ENCODE data around the gene CTSD. TPM values are rescaled to one million over a fixed set of nuclear protein-coding genes. Genes with fewer than 3 reads are reported as not detected.

The CTSD gene
- polyA plus RNA-seq, 1 experiment = 77.8 TPM

DNA sequence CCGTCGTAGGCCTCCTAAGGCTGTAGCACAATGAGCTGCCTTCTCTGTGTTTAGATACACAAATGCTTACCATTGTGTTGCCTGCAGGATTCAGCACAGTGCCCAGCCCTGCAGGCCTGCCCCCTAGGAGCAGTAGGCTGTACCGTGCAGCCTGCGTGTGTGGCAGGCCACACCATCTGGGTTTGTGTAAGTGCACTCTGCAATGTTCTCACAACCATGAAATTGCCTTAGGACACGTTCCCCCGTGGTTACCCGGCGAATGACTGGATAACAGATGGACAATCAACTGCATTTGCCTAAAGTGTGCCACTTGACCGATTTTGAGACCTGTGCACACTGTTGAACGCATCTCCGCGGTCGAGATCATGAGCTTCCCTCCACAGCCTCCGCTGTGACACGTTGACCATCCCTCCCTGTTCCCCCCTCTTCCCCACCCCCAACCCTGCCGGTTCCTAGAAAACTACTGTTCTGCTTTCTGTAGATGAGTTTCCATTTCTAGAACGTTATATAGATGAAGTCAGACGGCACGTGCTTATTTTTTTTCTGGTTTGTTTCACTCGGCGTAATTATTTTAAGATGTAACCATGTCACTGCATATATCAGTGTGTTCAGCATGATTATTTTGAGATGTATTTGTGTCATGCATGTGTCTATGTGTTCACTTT, 22.2 kb upstream of the CTSD start:
- POLR2A ChIA-PET = no interaction called here
- TF ChIP-seq, protein P1, sequence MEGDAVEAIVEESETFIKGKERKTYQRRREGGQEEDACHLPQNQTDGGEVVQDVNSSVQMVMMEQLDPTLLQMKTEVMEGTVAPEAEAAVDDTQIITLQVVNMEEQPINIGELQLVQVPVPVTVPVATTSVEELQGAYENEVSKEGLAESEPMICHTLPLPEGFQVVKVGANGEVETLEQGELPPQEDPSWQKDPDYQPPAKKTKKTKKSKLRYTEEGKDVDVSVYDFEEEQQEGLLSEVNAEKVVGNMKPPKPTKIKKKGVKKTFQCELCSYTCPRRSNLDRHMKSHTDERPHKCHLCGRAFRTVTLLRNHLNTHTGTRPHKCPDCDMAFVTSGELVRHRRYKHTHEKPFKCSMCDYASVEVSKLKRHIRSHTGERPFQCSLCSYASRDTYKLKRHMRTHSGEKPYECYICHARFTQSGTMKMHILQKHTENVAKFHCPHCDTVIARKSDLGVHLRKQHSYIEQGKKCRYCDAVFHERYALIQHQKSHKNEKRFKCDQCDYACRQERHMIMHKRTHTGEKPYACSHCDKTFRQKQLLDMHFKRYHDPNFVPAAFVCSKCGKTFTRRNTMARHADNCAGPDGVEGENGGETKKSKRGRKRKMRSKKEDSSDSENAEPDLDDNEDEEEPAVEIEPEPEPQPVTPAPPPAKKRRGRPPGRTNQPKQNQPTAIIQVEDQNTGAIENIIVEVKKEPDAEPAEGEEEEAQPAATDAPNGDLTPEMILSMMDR (IDR thresholded peaks at IDR 0.05; ENCODE audit: low read depth, low read length) = no peak
- Histone ChIP-seq H3K9me3 (ENCODE audit: control insufficient read depth, insufficient read depth, low read length) (no peaks in the 10 kb centered on the region; the same call in 1 of the 2 replicates), H3K27ac (ENCODE audit: low read depth, low read length) (no peak overlapping the region), H3K4me3 (ENCODE audit: low read depth, low read length) (no peak overlapping the region), H3K27me3 (ENCODE audit: control insufficient read depth, insufficient read depth, low read length) (peaks cover 18% of the 10 kb centered on the region)
- CTCF ChIA-PET = no interaction called here
- no peak for DNase-seq (ENCODE audit: low read depth, low spot score)

DNA sequence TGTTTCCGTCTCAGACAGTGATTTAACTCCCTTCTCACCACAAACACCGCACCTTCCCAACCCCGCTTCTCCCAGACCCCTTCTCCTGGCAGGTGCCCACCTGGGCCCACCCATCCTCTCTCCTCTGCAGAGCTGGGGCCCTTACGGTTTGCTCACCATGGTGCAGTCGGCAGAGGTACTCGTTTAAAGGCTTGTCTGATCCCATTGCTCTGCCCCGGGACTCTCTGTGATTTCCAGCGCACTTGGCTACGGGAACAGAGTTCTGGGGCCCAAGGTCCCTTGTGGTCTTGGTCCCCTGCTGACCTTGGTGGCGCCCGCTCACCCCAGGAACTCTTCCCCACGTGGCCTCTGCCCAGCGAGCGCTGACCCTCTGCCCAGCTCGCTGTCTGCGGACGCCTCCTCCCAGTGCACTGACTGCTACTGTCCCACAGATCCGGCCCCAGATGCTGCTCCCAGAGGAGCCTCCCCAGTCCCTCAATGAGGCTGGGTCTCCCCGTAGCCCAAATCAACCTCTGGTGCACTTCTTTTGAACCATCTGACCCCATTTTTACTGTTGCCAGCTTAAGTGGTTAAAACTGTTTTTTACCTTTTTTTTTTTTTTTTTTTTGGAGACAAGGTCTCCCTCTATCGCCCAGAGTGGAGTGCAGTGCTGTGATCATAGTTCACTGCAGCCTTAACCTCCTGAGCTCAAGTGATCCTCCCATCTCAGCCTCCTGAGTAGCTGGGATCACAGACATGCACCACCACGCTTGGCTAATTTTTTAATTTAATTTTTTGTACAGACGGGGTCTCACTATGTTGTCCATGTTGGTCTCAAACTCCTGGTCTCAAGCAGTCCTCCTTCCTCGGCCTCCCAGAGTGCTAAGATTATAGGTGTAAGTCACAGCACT, 21.3 kb upstream of the CTSD start:
- DNase-seq (ENCODE audit: low read depth, low spot score) = no peak
- Histone ChIP-seq H3K4me3 (ENCODE audit: low read depth, low read length) (no peak overlapping the region), H3K9me3 (ENCODE audit: control insufficient read depth, insufficient read depth, low read length) (no peaks in the 10 kb centered on the region; the same call in 1 of the 2 replicates), H3K27ac (ENCODE audit: low read depth, low read length) (no peak overlapping the region), H3K27me3 (ENCODE audit: control insufficient read depth, insufficient read depth, low read length) (peaks cover 18% of the 10 kb centered on the region)
- POLR2A ChIA-PET = no interaction called here
- CTCF ChIA-PET = no interaction called here
- TF ChIP-seq, protein P1 (IDR thresholded peaks at IDR 0.05; ENCODE audit: low read depth, low read length) = no peak

DNA sequence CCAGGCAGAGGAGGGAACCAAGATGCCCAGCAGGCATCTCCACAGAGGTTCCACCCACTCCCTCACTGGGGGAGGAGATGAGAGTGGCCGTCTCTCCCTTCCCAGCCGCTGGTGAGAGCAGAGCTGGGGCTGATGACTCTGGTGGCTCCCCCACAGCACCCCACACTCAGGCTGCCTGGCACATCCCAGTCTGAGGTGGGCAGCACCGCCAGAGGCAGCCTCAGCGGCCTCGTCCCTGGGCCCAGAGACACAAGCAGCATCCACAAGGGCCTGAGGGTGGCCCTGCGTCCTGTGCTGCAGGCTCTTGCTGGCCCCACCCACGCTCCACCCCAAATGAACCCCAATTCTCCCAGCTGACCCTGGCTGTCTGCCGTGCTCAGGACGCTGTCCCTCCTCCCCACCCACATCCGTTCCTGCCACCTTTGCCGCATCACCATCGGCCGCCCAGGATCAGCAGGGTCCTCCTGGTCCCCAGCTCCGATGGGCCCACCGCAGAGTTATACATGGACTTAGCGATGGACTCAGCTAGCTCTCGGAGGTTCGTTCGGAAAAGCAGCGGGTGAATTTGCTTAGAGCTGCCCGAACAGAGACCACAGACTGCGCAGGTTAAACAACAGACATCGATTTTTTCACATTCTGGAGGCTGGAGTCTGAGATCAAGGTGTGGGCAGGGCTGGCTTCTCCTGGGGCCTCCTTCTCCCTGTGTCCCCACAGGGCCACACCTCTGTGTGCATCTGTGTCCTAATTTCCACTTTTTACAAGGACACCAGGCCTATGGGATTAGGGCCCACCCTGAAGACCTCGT, 20.2 kb upstream of the CTSD start:
- ChIA-PET CTCF (interaction anchor here (1.3 kb wide), 1 partner anchor 90 kb away, joined by 5 read pairs; no protein-coding TSS in a partner anchor), POLR2A (interaction anchor here (1.0 kb wide), 1 partner anchor 29 kb away, joined by 3 read pairs; no protein-coding TSS in a partner anchor)
- no peak for DNase-seq (ENCODE audit: low read depth, low spot score)
- Histone ChIP-seq H3K27me3 (ENCODE audit: control insufficient read depth, insufficient read depth, low read length) (peaks cover 20% of the 10 kb centered on the region), H3K4me3 (ENCODE audit: low read depth, low read length) (no peak overlapping the region), H3K9me3 (ENCODE audit: control insufficient read depth, insufficient read depth, low read length) (no peaks in the 10 kb centered on the region; the same call in 1 of the 2 replicates), H3K27ac (ENCODE audit: low read depth, low read length) (no peak overlapping the region)
- TF ChIP-seq, protein P1 (IDR thresholded peaks at IDR 0.05; ENCODE audit: low read depth, low read length) = no peak

DNA sequence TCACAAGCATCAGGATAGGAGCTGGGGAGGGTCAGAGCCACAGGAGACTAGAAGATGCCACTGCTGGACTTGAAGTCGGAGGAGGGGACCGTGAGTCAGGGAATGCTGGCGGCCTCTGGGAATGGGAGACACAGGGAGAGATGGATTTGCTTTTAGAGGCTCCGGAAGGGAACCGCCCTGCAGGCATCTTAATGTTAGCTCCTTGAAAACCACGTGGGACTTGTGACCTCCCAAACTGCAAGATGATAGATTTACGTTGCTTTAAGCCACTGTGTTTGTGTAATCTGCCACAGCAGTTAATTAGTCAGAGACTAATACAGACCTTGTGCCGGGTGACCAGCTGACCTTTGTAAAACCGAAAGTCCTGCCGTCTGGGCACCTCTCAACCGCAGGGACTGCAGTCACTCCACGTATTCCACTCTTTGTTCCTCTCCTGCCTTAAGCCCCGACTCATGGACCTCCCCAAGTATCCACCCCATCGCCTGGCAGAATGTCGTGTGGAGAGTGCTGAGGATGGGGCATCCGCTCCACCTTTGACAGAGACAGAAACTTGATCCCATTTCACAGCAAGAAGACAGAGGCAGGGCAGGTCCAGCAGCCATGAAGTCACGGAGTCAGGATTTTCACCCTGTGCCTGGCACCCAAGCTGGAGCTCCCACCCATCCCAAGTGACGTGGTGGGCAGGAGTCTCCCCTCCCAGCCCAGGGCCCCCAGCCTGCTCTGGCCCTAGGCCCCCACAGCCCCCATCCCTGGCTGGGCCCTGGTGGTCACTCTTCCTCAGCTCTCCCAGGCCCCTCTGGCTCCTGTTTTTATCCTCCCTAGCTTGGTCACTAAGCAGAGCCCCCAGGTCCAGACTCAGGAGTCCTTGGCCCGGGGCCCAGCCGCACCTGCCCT, 19.4 kb upstream of the CTSD start:
- ChIA-PET POLR2A (interaction anchor here (0.9 to 1.0 kb wide), 2 partner anchors 10 to 28 kb away, joined by 3 to 5 read pairs; no protein-coding TSS in a partner anchor), CTCF (interaction anchor here (0.6 to 1.3 kb wide), 2 partner anchors 11 to 89 kb away, joined by 3 to 5 read pairs; no protein-coding TSS in a partner anchor)
- no peak overlapping the region for H3K27ac ChIP-seq (ENCODE audit: low read depth, low read length)
- no peak overlapping the region for H3K4me3 ChIP-seq (ENCODE audit: low read depth, low read length)
- TF ChIP-seq, protein P1 (IDR thresholded peaks at IDR 0.05; ENCODE audit: low read depth, low read length) = no peak
- H3K9me3 ChIP-seq (ENCODE audit: control insufficient read depth, insufficient read depth, low read length) = no peaks in the 10 kb centered on the region; the same call in 1 of the 2 replicates
- peaks cover 23% of the 10 kb centered on the region for H3K27me3 ChIP-seq (ENCODE audit: control insufficient read depth, insufficient read depth, low read length)
- no peak for DNase-seq (ENCODE audit: low read depth, low spot score)

All from AG04450 (cell line).